SK-N-SH treated with all-trans-retinoic acid at 6 μM for 48 hours (cell line): ENCODE measurements around the gene MUTYH.

Experiments used
- ATAC-seq: fragments of 200-7000 bp; cut with Tn5 transposase; 3 replicates; pipeline ENCODE4 v1.9.1; 2020; ENCODE audit warnings: mild to moderate bottlenecking, moderate library complexity
- ARNTL ChIP-seq: fragments of 450-650 bp; formaldehyde crosslinking; IDR thresholded peaks from 2 replicates; pipeline ENCODE4 v1.5.0; 2020; ENCODE audit warnings: low read depth, mild to moderate bottlenecking, moderate library complexity, borderline replicate concordance
- BACH2 ChIP-seq: fragments of 250-450 bp; sonication (Bioruptor Pico); IDR thresholded peaks from 2 replicates; pipeline ENCODE4 v1.9.0; 2021; ENCODE audit warnings: mild to moderate bottlenecking, borderline replicate concordance
- CREB5 ChIP-seq: fragments of 250-450 bp; sonication (Bioruptor Pico); IDR thresholded peaks from 2 replicates; pipeline ENCODE4 v1.5.1; 2020; ENCODE audit warnings: low read depth, mild to moderate bottlenecking, moderate library complexity
- CSDC2 ChIP-seq: fragments of 250-450 bp; sonication (Bioruptor Pico); IDR thresholded peaks from 2 replicates; pipeline ENCODE4 v1.5.0; 2020; ENCODE audit warnings: mild to moderate bottlenecking, moderate library complexity
- CSRNP3 ChIP-seq: fragments of 250-450 bp; sonication (Bioruptor Pico); IDR thresholded peaks from 2 replicates; pipeline ENCODE4 v1.5.1; 2021; ENCODE audit warnings: mild to moderate bottlenecking, moderate library complexity
- GLIS3 ChIP-seq: fragments of 250-450 bp; sonication (Bioruptor Pico); IDR thresholded peaks from 2 replicates; pipeline ENCODE4 v1.5.0; 2020; ENCODE audit warnings: mild to moderate bottlenecking, moderate library complexity
- ISL1 ChIP-seq: fragments of 250-450 bp; sonication (Bioruptor Pico); IDR thresholded peaks from 2 replicates; pipeline ENCODE4 v2.1.2; 2022; ENCODE audit warnings: mild to moderate bottlenecking, moderate library complexity
- PATZ1 ChIP-seq: fragments of 250-450 bp; sonication (Bioruptor Pico); IDR thresholded peaks from 2 replicates; pipeline ENCODE4 v1.8.0; 2020; ENCODE audit warnings: mild to moderate bottlenecking, moderate library complexity, borderline replicate concordance
- POU6F1 ChIP-seq: fragments of 250-450 bp; sonication (Bioruptor Pico); IDR thresholded peaks from 2 replicates; pipeline ENCODE4 v1.8.0; 2021; ENCODE audit warnings: low read depth, mild to moderate bottlenecking, moderate library complexity, borderline replicate concordance
- PPARA ChIP-seq: fragments of 250-450 bp; sonication (Bioruptor Pico); IDR thresholded peaks from 2 replicates; pipeline ENCODE4 v1.5.0; 2020; ENCODE audit warnings: mild to moderate bottlenecking, borderline replicate concordance
- RARB ChIP-seq: fragments of 250-450 bp; sonication (Bioruptor Pico); IDR thresholded peaks from 2 replicates; pipeline ENCODE4 v1.8.0; 2021; ENCODE audit warnings: mild to moderate bottlenecking, moderate library complexity
- SNAI2 ChIP-seq: fragments of 250-450 bp; sonication (Bioruptor Pico); IDR thresholded peaks from 2 replicates; pipeline ENCODE4 v1.5.0; 2020; ENCODE audit warnings: mild to moderate bottlenecking, moderate library complexity
- TCF4 ChIP-seq: fragments of 250-450 bp; sonication (Bioruptor Pico); IDR thresholded peaks from 2 replicates; pipeline ENCODE4 v1.8.0; 2021; ENCODE audit warnings: mild to moderate bottlenecking, moderate library complexity, borderline replicate concordance
- TOX ChIP-seq: fragments of 250-450 bp; sonication (Bioruptor Pico); IDR thresholded peaks from 2 replicates; pipeline ENCODE4 v1.8.0; 2021; ENCODE audit warnings: mild to moderate bottlenecking, moderate library complexity, borderline replicate concordance
- TSHZ2 ChIP-seq: fragments of 250-450 bp; sonication (Bioruptor Pico); IDR thresholded peaks from 2 replicates; pipeline ENCODE4 v1.5.0; 2020; ENCODE audit warnings: mild to moderate bottlenecking, moderate library complexity
- ZFP3 ChIP-seq: fragments of 250-450 bp; sonication (Bioruptor Pico); IDR thresholded peaks from 2 replicates; pipeline ENCODE4 v1.5.0; 2020; ENCODE audit warnings: mild to moderate bottlenecking, moderate library complexity
- ZNF565 ChIP-seq: fragments of 450-650 bp; formaldehyde crosslinking; conservative IDR thresholded peaks from 2 replicates; pipeline ENCODE4 v1.5.0; 2020; ENCODE audit warnings: low read depth, mild to moderate bottlenecking, moderate library complexity
- ZNF70 ChIP-seq: fragments of 450-650 bp; formaldehyde crosslinking; IDR thresholded peaks from 2 replicates; pipeline ENCODE4 v1.5.0; 2020; ENCODE audit warnings: mild to moderate bottlenecking, moderate library complexity
- ZNF8 ChIP-seq: fragments of 450-650 bp; formaldehyde crosslinking; IDR thresholded peaks from 2 replicates; pipeline ENCODE4 v1.5.0; 2020; ENCODE audit warnings: mild to moderate bottlenecking, moderate library complexity

MUTYH gene

GRCh38 chr1:45328680-45329079, 11.6 kb downstream of the MUTYH start (continued):
- TF ChIP-seq ZNF70 (CRISPR knock-in tag) (no peak), RARB (CRISPR knock-in tag) (no peak), GLIS3 (CRISPR knock-in tag) (no peak), ISL1 (CRISPR knock-in tag) (no peak)

- ATAC-seq, result no peak
- TF ChIP-seq TCF4 (CRISPR knock-in tag) (no peak), CSRNP3 (CRISPR knock-in tag) (no peak), PATZ1 (CRISPR knock-in tag) (no peak), TOX (CRISPR knock-in tag) (no peak), BACH2 (CRISPR knock-in tag) (no peak), CSDC2 (no peak), ISL1 (CRISPR knock-in tag) (no peak), SNAI2 (CRISPR knock-in tag) (no peak), PPARA (CRISPR knock-in tag) (no peak)
- TF ChIP-seq, all 23 proteins: peak for 0
Measured at GRCh38 chr1:45327644-45328515, 12.4 kb downstream of the MUTYH start.

- ATAC-seq, result peak; percentile 72
- TF ChIP-seq TCF4 (CRISPR knock-in tag), result no peak
- no peak for TF ChIP-seq CSDC2
- no peak for TF ChIP-seq ISL1 (CRISPR knock-in tag)
- TF ChIP-seq SNAI2 (CRISPR knock-in tag), result no peak
- TF ChIP-seq RARB (CRISPR knock-in tag), result no peak
- no peak for TF ChIP-seq BACH2 (CRISPR knock-in tag)
- TF ChIP-seq PPARA (CRISPR knock-in tag), result no peak
- TF ChIP-seq ZFP3 (CRISPR knock-in tag), result no peak
- TF ChIP-seq CREB5 (CRISPR knock-in tag), result no peak
- TF ChIP-seq ZNF8 (CRISPR knock-in tag), result no peak
- no peak for TF ChIP-seq ZNF70 (CRISPR knock-in tag)
- TF ChIP-seq, all 23 proteins: peak for 0
Measured at GRCh38 chr1:45326627-45327623, 13.3 kb downstream of the MUTYH start, which contains the start of gene HPDL. Gene HPDL (plus strand): TSS chr1:45326895. CDS start chr1:45327149, 254 bp downstream.

- peak; percentile 7; the same call in 1 of the 3 replicates for ATAC-seq
- no peak for TF ChIP-seq CSRNP3 (CRISPR knock-in tag)
- no peak for TF ChIP-seq TSHZ2 (CRISPR knock-in tag)
- TF ChIP-seq ZNF565 (CRISPR knock-in tag), result no peak
- TF ChIP-seq ZFP3 (CRISPR knock-in tag), result no peak
- no peak for TF ChIP-seq ARNTL (CRISPR knock-in tag)
- no peak for TF ChIP-seq RARB (CRISPR knock-in tag)
- TF ChIP-seq POU6F1, result no peak
- TF ChIP-seq ISL1 (CRISPR knock-in tag), result no peak
Measured at GRCh38 chr1:45325851-45326506, 14.3 kb downstream of the MUTYH start.
